Mesendoderm (in vitro differentiated cells): ENCODE results near the gene PSMD11.

Experiments used
- DNase-seq: peaks from one replicate; pipeline ENCODE4 v3.0.0; 2013
- H2AK5ac ChIP-seq: 2 replicates; pipeline ENCODE4 v1.6.1; 2013; ENCODE audit warnings: low read length, inconsistent platforms
- H2BK120ac ChIP-seq: 2 replicates; pipeline ENCODE4 v1.6.1; 2013; ENCODE audit warnings: low read depth, mild to moderate bottlenecking, low read length, moderate library complexity, mixed read lengths
- H2BK15ac ChIP-seq: replicated peaks from 2 replicates; pipeline ENCODE4 v1.6.1; 2013; ENCODE audit warnings: low read depth, mild to moderate bottlenecking, moderate library complexity
- H2BK5ac ChIP-seq: 2 replicates; pipeline ENCODE4 v1.6.1; 2013; ENCODE audit warnings: low read length, inconsistent platforms
- H3K18ac ChIP-seq: 2 replicates; pipeline ENCODE4 v1.6.1; 2013; ENCODE audit warnings: mild to moderate bottlenecking, low read length, mixed read lengths
- H3K23ac ChIP-seq: one replicate; pipeline ENCODE4 v1.6.1; 2013; ENCODE audit warnings: low read length
- H3K27ac ChIP-seq: 2 replicates; pipeline ENCODE4 v1.5.1; 2013; ENCODE audit warnings: low read depth, mild to moderate bottlenecking, inconsistent platforms, low read length, moderate library complexity
- H3K27me3 ChIP-seq: 2 replicates; pipeline ENCODE4 v1.6.1; 2013; ENCODE audit warnings: low read length, control low read depth, mild to moderate bottlenecking, inconsistent platforms; ENCODE audit not compliant: insufficient read depth, poor library complexity
- H3K36me3 ChIP-seq: 2 replicates; pipeline ENCODE4 v1.6.1; 2013; ENCODE audit warnings: low read length, inconsistent platforms; ENCODE audit not compliant: control insufficient read depth, insufficient read depth
- H3K4ac ChIP-seq: one replicate; pipeline ENCODE4 v1.6.1; 2013; ENCODE audit warnings: low read depth, mild to moderate bottlenecking, low read length, moderate library complexity
- H3K4me1 ChIP-seq: 2 replicates; pipeline ENCODE4 v1.6.1; 2013; ENCODE audit warnings: low read depth, low read length, inconsistent platforms; ENCODE audit not compliant: control insufficient read depth
- H3K4me2 ChIP-seq: 2 replicates; pipeline ENCODE4 v1.6.1; 2013; ENCODE audit warnings: low read length
- H3K4me3 ChIP-seq: 2 replicates; pipeline ENCODE4 v1.5.1; 2013; ENCODE audit warnings: mild to moderate bottlenecking, low read length
- H3K56ac ChIP-seq: one replicate; pipeline ENCODE4 v1.6.1; 2013; ENCODE audit warnings: low read length
- H3K79me1 ChIP-seq: 2 replicates; pipeline ENCODE4 v1.6.1; 2013; ENCODE audit warnings: low read length, inconsistent platforms
- H3K79me2 ChIP-seq: 2 replicates; pipeline ENCODE4 v1.6.1; 2013; ENCODE audit warnings: mild to moderate bottlenecking, low read length; ENCODE audit not compliant: control insufficient read depth, insufficient read depth
- H3K9ac ChIP-seq: 2 replicates; pipeline ENCODE4 v1.6.1; 2013; ENCODE audit warnings: low read length, inconsistent platforms
- H4K5ac ChIP-seq: one replicate; pipeline ENCODE4 v1.6.1; 2013; ENCODE audit warnings: low read length
- H4K8ac ChIP-seq: one replicate; pipeline ENCODE4 v1.6.1; 2013; ENCODE audit warnings: low read depth, mild to moderate bottlenecking, control low read depth, low read length, moderate library complexity
- WGBS: extraction: QIAGEN DNeasy Blood & Tissue Kit; methylation state at CpG from one replicate; pipeline ENCODE4 v1.1.7; 2013; ENCODE audit warnings: low lambda C conversion rate, missing lambda C conversion rate; ENCODE audit not compliant: insufficient coverage; ENCODE audit errors: extremely low coverage; 5-methylcytosine and 5-hydroxymethylcytosine counted together

Gene PSMD11

DNA sequence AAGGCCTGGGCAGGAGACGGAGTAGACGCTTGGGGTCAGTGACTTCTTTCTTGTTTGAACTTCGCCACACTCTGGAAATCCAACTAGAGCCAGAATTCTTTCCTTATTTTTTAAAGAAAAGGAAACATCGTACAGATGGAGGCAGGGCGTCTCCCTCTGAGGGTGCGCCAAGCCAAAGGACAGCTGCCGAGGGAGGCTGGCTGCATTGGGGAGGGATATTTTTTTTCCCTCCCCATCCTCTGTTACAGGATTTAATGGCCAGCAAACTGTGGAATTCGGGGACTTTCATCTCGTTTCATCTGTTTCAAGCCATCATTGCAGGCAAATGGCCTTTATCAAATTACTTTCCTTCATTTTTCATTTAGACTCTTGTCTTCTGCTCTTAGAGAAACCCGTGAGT is 58.4 kb downstream of the PSMD11 start:
- Histone ChIP-seq H3K9ac (no peak overlapping the region), H3K27me3 (no peaks in the 10 kb centered on the region), H2AK5ac (no peak overlapping the region), H3K56ac (no peak overlapping the region), H3K4me1 (peaks cover under 1% of the 10 kb centered on the region), H3K79me2 (no peaks in the 10 kb centered on the region), H2BK120ac (no peak overlapping the region), H3K36me3 (no peaks in the 10 kb centered on the region), H3K18ac (no peak overlapping the region), H4K8ac (no peak overlapping the region), H3K23ac (no peak overlapping the region), H2BK5ac (no peak overlapping the region), H3K27ac (no peak overlapping the region), H3K4ac (no peak overlapping the region), H3K4me2 (no peak overlapping the region), H3K4me3 (no peak overlapping the region), H4K5ac (no peak overlapping the region), H3K79me1 (no peaks in the 10 kb centered on the region), H2BK15ac (no peak overlapping the region)
- DNase-seq: no peak
- WGBS: no CpG with 5 or more reads among the region's 10 CpGs

GRCh38 chr17:32503251-32504165 is 59.2 kb downstream of the PSMD11 start:
- H2BK15ac ChIP-seq: no peak overlapping the region
- no peaks in the 10 kb centered on the region for H3K27me3 ChIP-seq
- H3K79me1 ChIP-seq: no peaks in the 10 kb centered on the region
- no peak overlapping the region for H2AK5ac ChIP-seq
- no CpG with 5 or more reads among the region's 7 CpGs for WGBS
- peak overlapping the region; percentile 57 for H3K23ac ChIP-seq
- no peak overlapping the region for H2BK120ac ChIP-seq
- no peak overlapping the region for H4K8ac ChIP-seq
- H3K4ac ChIP-seq: no peak overlapping the region
- H3K27ac ChIP-seq: no peak overlapping the region
- H3K36me3 ChIP-seq: no peaks in the 10 kb centered on the region
- H3K9ac ChIP-seq: no peak overlapping the region
- H2BK5ac ChIP-seq: no peak overlapping the region
- no peak overlapping the region for H4K5ac ChIP-seq
- no peaks in the 10 kb centered on the region for H3K79me2 ChIP-seq
- H3K56ac ChIP-seq: no peak overlapping the region
- no peak overlapping the region for H3K18ac ChIP-seq
- DNase-seq: no peak
- H3K4me3 ChIP-seq: no peak overlapping the region
- H3K4me1 ChIP-seq: no peaks in the 10 kb centered on the region
- H3K4me2 ChIP-seq: no peak overlapping the region

- no peaks in the 10 kb centered on the region for H3K4me1 ChIP-seq
- H3K27ac ChIP-seq: no peak overlapping the region
- H2BK5ac ChIP-seq: no peak overlapping the region
- no CpG with 5 or more reads among the region's 18 CpGs for WGBS
- no peaks in the 10 kb centered on the region for H3K79me2 ChIP-seq
- peak overlapping the region; percentile 57 for H3K23ac ChIP-seq
- peak; percentile 51 for DNase-seq
- no peaks in the 10 kb centered on the region for H3K27me3 ChIP-seq
- no peaks in the 10 kb centered on the region for H3K79me1 ChIP-seq
- H2BK15ac ChIP-seq: no peak overlapping the region
- no peak overlapping the region for H3K9ac ChIP-seq
- no peaks in the 10 kb centered on the region for H3K36me3 ChIP-seq
- no peak overlapping the region for H4K8ac ChIP-seq
- H3K4me2 ChIP-seq: no peak overlapping the region
- no peak overlapping the region for H3K18ac ChIP-seq
- no peak overlapping the region for H2BK120ac ChIP-seq
- H3K4ac ChIP-seq: no peak overlapping the region
- no peak overlapping the region for H4K5ac ChIP-seq
- H3K56ac ChIP-seq: no peak overlapping the region
- H2AK5ac ChIP-seq: no peak overlapping the region
- H3K4me3 ChIP-seq: no peak overlapping the region
These were observed 60.1 kb downstream of the PSMD11 start for GRCh38 chr17:32504166-32504990.

GRCh38 chr17:32508926-32509325 is 64.6 kb downstream of the PSMD11 start:
- Histone ChIP-seq H3K4me3 (no peak overlapping the region), H3K56ac (no peak overlapping the region), H3K27me3 (no peaks in the 10 kb centered on the region), H4K5ac (no peak overlapping the region), H3K9ac (no peak overlapping the region), H3K4me2 (no peak overlapping the region), H3K4ac (no peak overlapping the region), H3K79me1 (no peaks in the 10 kb centered on the region), H3K27ac (no peak overlapping the region), H2BK15ac (no peak overlapping the region), H2BK120ac (no peak overlapping the region), H2BK5ac (no peak overlapping the region), H4K8ac (no peak overlapping the region), H3K18ac (no peak overlapping the region), H3K79me2 (no peaks in the 10 kb centered on the region), H3K36me3 (no peaks in the 10 kb centered on the region), H2AK5ac (no peak overlapping the region), H3K4me1 (no peaks in the 10 kb centered on the region), H3K23ac (no peak overlapping the region)
- WGBS: no CpG with 5 or more reads among the region's 5 CpGs
- DNase-seq: no peak

GRCh38 chr17:32510466-32510865 is 66.2 kb downstream of the PSMD11 start:
- H2AK5ac ChIP-seq: no peak overlapping the region
- no CpG with 5 or more reads among the region's 7 CpGs for WGBS
- no peak overlapping the region for H3K4me3 ChIP-seq
- H3K27ac ChIP-seq: no peak overlapping the region
- H3K36me3 ChIP-seq: no peaks in the 10 kb centered on the region
- no peak overlapping the region for H3K18ac ChIP-seq
- no peak overlapping the region for H4K5ac ChIP-seq
- H2BK120ac ChIP-seq: no peak overlapping the region
- no peak overlapping the region for H3K9ac ChIP-seq
- H3K79me1 ChIP-seq: no peaks in the 10 kb centered on the region
- no peak for DNase-seq
- no peaks in the 10 kb centered on the region for H3K79me2 ChIP-seq
- no peaks in the 10 kb centered on the region for H3K27me3 ChIP-seq
- no peak overlapping the region for H3K23ac ChIP-seq
- H2BK15ac ChIP-seq: no peak overlapping the region
- H3K56ac ChIP-seq: no peak overlapping the region
- no peak overlapping the region for H3K4ac ChIP-seq
- H4K8ac ChIP-seq: no peak overlapping the region
- H2BK5ac ChIP-seq: no peak overlapping the region
- no peak overlapping the region for H3K4me2 ChIP-seq
- no peaks in the 10 kb centered on the region for H3K4me1 ChIP-seq
